ENCODE measurements around the gene PLCD1. TPM values are rescaled to one million over a fixed set of nuclear protein-coding genes. Genes with fewer than 3 reads are reported as not detected.

The PLCD1 gene
- total and polyA plus RNA-seq, 2 of the 8 experiments (the other 6 are each of a cell fraction or from before 2014, with no cell fraction given) = 15.3 to 19.2 TPM

- peaks cover 0 to 4% (median 2%) of the 10 kb centered on the region in 4 experiments; a peak in 3 of 7 replicates for H3K4me1 ChIP-seq (replicated peaks in 1 of 4; ENCODE audit: control insufficient read depth in 3 of 4, insufficient read depth in 4 of 4, low read length in 3 of 4)
- no peak overlapping the region for H4K5ac ChIP-seq (ENCODE audit: insufficient read length, low read depth, low read length)
- H3K27ac ChIP-seq (ENCODE audit: low read depth, low read length) = no peak overlapping the region
- H2BK120ac ChIP-seq (replicated peaks; ENCODE audit: low read depth, low read length) = no peak overlapping the region
- no peak overlapping the region for H3K9ac ChIP-seq (replicated peaks in 1 of 4; ENCODE audit: extremely low read depth in 1 of 4, low read depth in 3 of 4, low read length in 3 of 4)
- H3K4me3 ChIP-seq (ENCODE audit: extremely low read depth in 1 of 4, insufficient read depth in 2 of 4, low read depth in 3 of 4, low read length in 4 of 4) = no peak overlapping the region
- H4K20me1 ChIP-seq (replicated peaks in 1 of 2; ENCODE audit: control insufficient read depth in 1 of 2, insufficient read depth in 2 of 2, low read length in 2 of 2) = peaks cover 6 to 9% of the 10 kb centered on the region in 2 experiments
- no peaks in the 10 kb centered on the region; the same call in 1 of the 2 replicates for H3K79me1 ChIP-seq (ENCODE audit: low read depth, low read length)
- H2BK20ac ChIP-seq (ENCODE audit: low read length) = no peak overlapping the region
- peaks cover 6% of the 10 kb centered on the region; the same call in 1 of the 2 replicates for H3K23me2 ChIP-seq (ENCODE audit: low read depth, low read length)
- no peak overlapping the region for H3K14ac ChIP-seq (ENCODE audit: insufficient read length)
- 80% methylated on average over 3 of the region's 3 CpGs; no CpG with 5 or more reads in 1 of the 2 experiments for WGBS, 2 experiments (ENCODE audit: extremely low coverage in 1 of 2, insufficient coverage in 1 of 2, insufficient read length in 1 of 2, insufficient replicate concordance in 2 of 2, low coverage in 1 of 2, low lambda C conversion rate in 2 of 2, missing lambda C conversion rate in 1 of 2)
- no peaks in the 10 kb centered on the region for H3K79me2 ChIP-seq (ENCODE audit: control insufficient read depth in 1 of 2, insufficient read depth in 2 of 2, low read length in 2 of 2)
- POLR2A ChIA-PET (ENCODE audit: partially characterized antibody) = no interaction called here
- no peak overlapping the region for H2AFZ ChIP-seq (ENCODE audit: low read length)
- no peaks in the 10 kb centered on the region for H3K9me3 ChIP-seq (ENCODE audit: insufficient read depth in 2 of 2, low read depth in 1 of 2, low read length in 1 of 2)
- H3K56ac ChIP-seq (replicated peaks; ENCODE audit: insufficient read length, low read depth, low read length) = no peak overlapping the region
- H4K8ac ChIP-seq (ENCODE audit: extremely low read depth, insufficient read depth, low read length) = no peak overlapping the region
- no peak overlapping the region for H2BK15ac ChIP-seq (ENCODE audit: low read length)
- no peak for DNase-seq (ENCODE audit: low read depth in 1 of 2, low spot score in 2 of 2)
- TF ChIP-seq SRF (IDR thresholded peaks at IDR 0.05; ENCODE audit: low read depth, low read length) = no peak
- no peak overlapping the region for H3K23ac ChIP-seq (ENCODE audit: insufficient read length)
- peaks cover 0 to 7% (median 2%) of the 10 kb centered on the region in 4 experiments; a peak in 2 of 8 replicates for H3K36me3 ChIP-seq (ENCODE audit: control insufficient read depth in 2 of 4, insufficient read depth in 4 of 4, low read length in 3 of 4)
- CTCF ChIA-PET (ENCODE audit: partially characterized antibody) = interaction anchor here (1.5 to 4.3 kb wide), 5 partner anchors 9 to 46 kb away, joined by 3 to 54 read pairs (median 7); no protein-coding TSS in a partner anchor
- no peak overlapping the region for H2BK5ac ChIP-seq (ENCODE audit: low read depth, low read length)
- H3K4ac ChIP-seq (replicated peaks; ENCODE audit: insufficient read length, low read depth, low read length) = no peak overlapping the region
- H3K18ac ChIP-seq (ENCODE audit: extremely low read depth, low read length) = no peak overlapping the region
- H4K91ac ChIP-seq (replicated peaks; ENCODE audit: insufficient read length, low read length) = no peak overlapping the region
- FAIRE-seq = no peak
- H3K27me3 ChIP-seq (replicated peaks in 1 of 4; ENCODE audit: control insufficient read depth in 3 of 4, extremely low read depth in 1 of 4, insufficient read depth in 3 of 4, low read length in 3 of 4) = peaks cover 0 to 4% (median 0%) of the 10 kb centered on the region in 4 experiments; a peak in 3 of 7 replicates
- H3K4me2 ChIP-seq (ENCODE audit: insufficient read depth in 1 of 2, low read depth in 2 of 2, low read length in 2 of 2) = no peak overlapping the region
- no peak overlapping the region for H2BK12ac ChIP-seq (ENCODE audit: low read depth, low read length)
- no peak overlapping the region for H2AK5ac ChIP-seq (ENCODE audit: low read depth, low read length)
Measured at GRCh38 chr3:38020342-38020726, 9.1 kb downstream of the PLCD1 start.
